ENCODE data around the gene SLC6A11.

- TF ChIP-seq POLR2A (IDR thresholded peaks at IDR 0.05; ENCODE audit: low read depth, low read length) (no peak), CTCF (IDR thresholded peaks at IDR 0.05; ENCODE audit: extremely low read depth in 1 of 2, insufficient read depth in 1 of 2, low read depth in 1 of 2, low read length in 2 of 2) (no peak), FOS (IDR thresholded peaks at IDR 0.05; ENCODE audit: borderline replicate concordance, insufficient read depth, low read length) (no peak), EZH2 (IDR thresholded peaks at IDR 0.05; ENCODE audit: borderline replicate concordance, low read depth, low read length, severe bottlenecking) (no peak), GATA2 (IDR thresholded peaks at IDR 0.05; ENCODE audit: insufficient read depth, insufficient read length, low read depth, low read length) (no peak), MAX (IDR thresholded peaks at IDR 0.05; ENCODE audit: insufficient read depth, insufficient read length) (no peak), POLR2AphosphoS5 (IDR thresholded peaks at IDR 0.05; ENCODE audit: insufficient read depth, low read depth, low read length) (no peak)
Observed at GRCh38 chr3:10937141-10937825, 121.3 kb downstream of the SLC6A11 start.
